AG20443 (cell line): Measurements from ENCODE around the gene ZNF121.
"Not testable (repeated sequence)": the region's sequence is repeated elsewhere in the genome, so short reads cannot be mapped to it uniquely, and the experiment has no call there.

Source experiments
- DNase-seq: peaks from one replicate; pipeline ENCODE4 v3.0.0; 2012; ENCODE audit warnings: low spot score, mixed read lengths

ZNF121 gene

GRCh38 chr19:9584073-9584833, at the start of gene ZNF121:
Gene ZNF121 (minus strand): TSS chr19:9584504. CDS start chr19:9568097, 16,407 bp downstream.
- DNase-seq: peak; percentile 93

GRCh38 chr19:9627856-9628255, 43.6 kb upstream of the ZNF121 start:
- no peak for DNase-seq

GRCh38 chr19:9622531-9622930, 38.2 kb upstream of the ZNF121 start:
- DNase-seq: no peak

GRCh38 chr19:9621156-9622037, 37.1 kb upstream of the ZNF121 start, which contains the start of gene ZNF561:
Gene ZNF561 (minus strand): TSS chr19:9621232. CDS start chr19:9619456, 1,776 bp downstream.
- DNase-seq: peak; percentile 91

GRCh38 chr19:9620842-9621155, 36.5 kb upstream of the ZNF121 start:
- DNase-seq: no peak

GRCh38 chr19:9615844-9616243, 31.5 kb upstream of the ZNF121 start:
- DNase-seq: no peak

- DNase-seq: no peak
Observed at GRCh38 chr19:9610484-9611113, 26.3 kb upstream of the ZNF121 start.

GRCh38 chr19:9608912-9609311, 24.6 kb upstream of the ZNF121 start:
- DNase-seq: no peak

- DNase-seq: peak; percentile 71
Observed at GRCh38 chr19:9597027-9597426, 12.7 kb upstream of the ZNF121 start.

- peak; percentile 39 for DNase-seq
Observed at GRCh38 chr19:9586764-9587163, 2.5 kb upstream of the ZNF121 start.

- DNase-seq: not testable (repeated sequence)
Observed at GRCh38 chr19:9582081-9582725, 2.1 kb downstream of the ZNF121 start.

- no peak for DNase-seq
Observed at GRCh38 chr19:9580728-9581127, 3.6 kb downstream of the ZNF121 start.

GRCh38 chr19:9570255-9570654, 14.0 kb downstream of the ZNF121 start:
- DNase-seq: no peak

- no peak for DNase-seq
Observed at GRCh38 chr19:9566729-9567128, 17.6 kb downstream of the ZNF121 start.

GRCh38 chr19:9565900-9566705, 18.2 kb downstream of the ZNF121 start:
- DNase-seq: no peak

GRCh38 chr19:9552536-9553274, 31.6 kb downstream of the ZNF121 start:
- no peak for DNase-seq

- DNase-seq: no peak
Observed at GRCh38 chr19:9547870-9548269, 36.4 kb downstream of the ZNF121 start.

GRCh38 chr19:9541281-9541680, 43.0 kb downstream of the ZNF121 start:
- DNase-seq: not testable (repeated sequence)

- DNase-seq: not testable (repeated sequence)
Observed at GRCh38 chr19:9539921-9540320, 44.4 kb downstream of the ZNF121 start.

- not testable (repeated sequence) for DNase-seq
Observed at GRCh38 chr19:9539201-9539600, 45.1 kb downstream of the ZNF121 start.
